GM23338 (cell line): Measurements from ENCODE around the gene ATP5MG. TPM values are rescaled to one million over a fixed set of nuclear protein-coding genes. Genes with fewer than 3 reads are reported as not detected.

Source experiments
- CREB1 ChIP-seq: fragments of 250-450 bp; sonication (Bioruptor Pico); IDR thresholded peaks from 2 replicates; pipeline ENCODE4 v1.5.0; 2020; ENCODE audit warnings: low read depth, mild to moderate bottlenecking, moderate library complexity
- EZH2 ChIP-seq: fragments of 200-600 bp; sonication (generic); IDR thresholded peaks from one replicate; pipeline ENCODE4 v1.8.0; 2017; ENCODE audit warnings: antibody characterized with exemption, mild to moderate bottlenecking, low read depth; ENCODE audit not compliant: unreplicated experiment
- EZH2phosphoT487 ChIP-seq: fragments of 200-600 bp; sonication (generic); IDR thresholded peaks from one replicate; pipeline ENCODE4 v1.8.1; 2018; ENCODE audit warnings: antibody characterized with exemption; ENCODE audit not compliant: unreplicated experiment
- JUNB ChIP-seq: IDR thresholded peaks from one replicate; pipeline ENCODE4 v1.6.1; 2016; ENCODE audit warnings: antibody characterized with exemption; ENCODE audit not compliant: unreplicated experiment
- NANOG ChIP-seq: IDR thresholded peaks from 2 replicates; pipeline ENCODE4 v1.6.1; 2016; ENCODE audit warnings: antibody characterized with exemption, borderline replicate concordance
- POLR2AphosphoS5 ChIP-seq: IDR thresholded peaks from 2 replicates; pipeline ENCODE4 v1.6.1; 2016; ENCODE audit warnings: antibody characterized with exemption, low read depth
- REST ChIP-seq: IDR thresholded peaks from one replicate; pipeline ENCODE4 v1.6.1; 2018; ENCODE audit warnings: antibody characterized with exemption; ENCODE audit not compliant: unreplicated experiment
- ZNF462 ChIP-seq: fragments of 250-450 bp; sonication (Bioruptor Pico); IDR thresholded peaks from 2 replicates; pipeline ENCODE4 v1.5.0; 2020; ENCODE audit warnings: mild to moderate bottlenecking, moderate library complexity
- polyA plus RNA-seq: library from polyadenylated mRNA; unstranded; fragments of >200 nt; fragmentation: Nextera tagmentation; extraction: Ambion mirVana; gene quantifications from 2 replicates; pipeline ENCODE4 v1.2.1, GENCODE V29; 2016
- total RNA-seq: library from RNA; depleted of rRNA; stranded (reverse); fragments of >200 nt; shearing (Covaris generic); gene quantifications from 2 replicates; pipeline ENCODE4 v1.2.3, GENCODE V29; 2014

ATP5MG gene
- total and polyA plus RNA-seq, 2 experiments from 2014 or later: 41.7 to 987 TPM

- TF ChIP-seq ZNF462 (no peak), JUNB (no peak), CREB1 (CRISPR knock-in tag) (no peak), POLR2AphosphoS5 (no peak), REST (no peak), EZH2phosphoT487 (no peak), NANOG (no peak), EZH2 (no peak)
Measured at GRCh38 chr11:118383657-118384056, 17.7 kb upstream of the ATP5MG start (continued).
